Activated naive CD4-positive, alpha-beta T cell treated with anti-CD3 and anti-CD28 coated beads, Interleukin-2, amount 10 ng/mL, durations not matched to agents 7 days and 5 days (primary cell): ENCODE measurements around the gene GALNT7.

Experiments used
- CTCF ChIA-PET: fragments of 350-600 bp; sonication (Branson Sonifier 250); formaldehyde crosslinking; loops from one replicate; lab custom pipeline; 2021; ENCODE audit warnings: antibody characterized with exemption; lab: Charles Lee
- DNase-seq: peaks from one replicate; pipeline ENCODE4 v3.0.0-alpha.2; 2020
- H3K27ac Mint-ChIP-seq: one replicate; pipeline ENCODE4 v1.8.0; 2021; ENCODE audit warnings: mild to moderate bottlenecking, moderate library complexity, mixed read lengths
- H3K27me3 Mint-ChIP-seq: one replicate; pipeline ENCODE4 v1.8.0; 2021; ENCODE audit warnings: mild to moderate bottlenecking, mixed read lengths
- H3K36me3 Mint-ChIP-seq: one replicate; pipeline ENCODE4 v1.8.0; 2021; ENCODE audit warnings: mixed read lengths
- H3K4me1 Mint-ChIP-seq: one replicate; pipeline ENCODE4 v1.8.0; 2021; ENCODE audit warnings: mixed read lengths
- H3K4me3 Mint-ChIP-seq: one replicate; pipeline ENCODE4 v1.8.0; 2021; ENCODE audit warnings: mild to moderate bottlenecking, moderate library complexity, mixed read lengths
- H3K9me3 Mint-ChIP-seq: one replicate; pipeline ENCODE4 v1.8.0; 2021; ENCODE audit warnings: mixed read lengths

Gene GALNT7

DNA sequence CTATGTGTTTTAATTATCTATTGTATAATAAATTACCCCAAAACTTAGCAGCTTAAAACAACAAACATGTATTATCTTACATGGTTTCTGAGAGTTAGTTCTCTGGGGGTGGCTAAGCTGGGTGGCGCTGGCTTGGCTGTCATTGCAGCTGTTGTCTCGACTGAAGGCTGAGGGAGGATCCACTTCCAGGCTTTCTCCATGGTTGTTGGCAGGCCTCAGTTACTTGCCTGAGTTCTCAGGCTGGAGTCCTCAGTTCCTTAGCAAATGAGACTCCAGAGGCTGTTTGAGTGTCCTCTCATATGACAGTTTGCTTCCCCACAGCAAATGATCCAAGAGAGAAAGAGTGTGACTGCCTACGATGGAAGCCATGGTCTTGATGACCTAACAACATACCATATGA lies 23.5 kb upstream of the GALNT7 start:
- Mint-ChIP-seq H3K4me3 (no peak overlapping the region), H3K9me3 (no peaks in the 10 kb centered on the region), H3K27me3 (no peaks in the 10 kb centered on the region), H3K4me1 (no peaks in the 10 kb centered on the region), H3K36me3 (no peaks in the 10 kb centered on the region), H3K27ac (no peak overlapping the region)
- CTCF ChIA-PET: no interaction called here
- DNase-seq: no peak

GRCh38 chr4:173146456-173146855 lies 22.2 kb upstream of the GALNT7 start:
- no peaks in the 10 kb centered on the region for H3K9me3 Mint-ChIP-seq
- DNase-seq: no peak
- H3K4me3 Mint-ChIP-seq: no peak overlapping the region
- H3K27ac Mint-ChIP-seq: no peak overlapping the region
- H3K36me3 Mint-ChIP-seq: no peaks in the 10 kb centered on the region
- no peaks in the 10 kb centered on the region for H3K27me3 Mint-ChIP-seq
- H3K4me1 Mint-ChIP-seq: no peaks in the 10 kb centered on the region
- CTCF ChIA-PET: no interaction called here

- Mint-ChIP-seq H3K9me3 (no peaks in the 10 kb centered on the region), H3K4me3 (no peak overlapping the region), H3K27me3 (no peaks in the 10 kb centered on the region), H3K4me1 (no peaks in the 10 kb centered on the region), H3K27ac (no peak overlapping the region), H3K36me3 (no peaks in the 10 kb centered on the region)
- CTCF ChIA-PET: no interaction called here
- no peak for DNase-seq
Measured at GRCh38 chr4:173151496-173151895, 17.1 kb upstream of the GALNT7 start.

DNA sequence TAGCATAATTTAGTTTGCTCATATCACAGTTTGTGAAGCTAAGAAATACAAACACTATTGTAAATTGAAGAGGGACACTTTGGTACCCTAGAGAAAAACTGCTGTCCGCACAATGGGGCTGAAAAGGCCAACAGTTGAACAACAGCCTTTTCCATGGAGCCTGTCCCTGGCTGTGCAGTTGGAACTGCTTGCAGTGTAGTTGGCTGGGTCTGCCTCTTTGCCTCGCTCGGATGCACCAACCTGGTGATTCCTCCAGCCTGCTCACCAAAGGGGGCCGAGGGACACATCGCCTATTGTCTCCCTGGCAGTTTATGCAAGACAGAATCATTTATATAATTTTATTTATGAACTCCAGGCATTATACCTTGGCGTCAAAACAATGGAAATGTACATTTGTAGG lies 16.5 kb upstream of the GALNT7 start:
- H3K4me1 Mint-ChIP-seq: no peaks in the 10 kb centered on the region
- CTCF ChIA-PET: no interaction called here
- H3K27me3 Mint-ChIP-seq: no peaks in the 10 kb centered on the region
- no peaks in the 10 kb centered on the region for H3K9me3 Mint-ChIP-seq
- no peak overlapping the region for H3K27ac Mint-ChIP-seq
- no peaks in the 10 kb centered on the region for H3K36me3 Mint-ChIP-seq
- no peak overlapping the region for H3K4me3 Mint-ChIP-seq
- DNase-seq: no peak

- CTCF ChIA-PET: no interaction called here
- Mint-ChIP-seq H3K36me3 (no peaks in the 10 kb centered on the region), H3K9me3 (no peaks in the 10 kb centered on the region), H3K4me3 (no peak overlapping the region), H3K27ac (no peak overlapping the region), H3K27me3 (no peaks in the 10 kb centered on the region), H3K4me1 (no peaks in the 10 kb centered on the region)
- no peak for DNase-seq
Measured at GRCh38 chr4:173153445-173153844, 15.2 kb upstream of the GALNT7 start.

DNA sequence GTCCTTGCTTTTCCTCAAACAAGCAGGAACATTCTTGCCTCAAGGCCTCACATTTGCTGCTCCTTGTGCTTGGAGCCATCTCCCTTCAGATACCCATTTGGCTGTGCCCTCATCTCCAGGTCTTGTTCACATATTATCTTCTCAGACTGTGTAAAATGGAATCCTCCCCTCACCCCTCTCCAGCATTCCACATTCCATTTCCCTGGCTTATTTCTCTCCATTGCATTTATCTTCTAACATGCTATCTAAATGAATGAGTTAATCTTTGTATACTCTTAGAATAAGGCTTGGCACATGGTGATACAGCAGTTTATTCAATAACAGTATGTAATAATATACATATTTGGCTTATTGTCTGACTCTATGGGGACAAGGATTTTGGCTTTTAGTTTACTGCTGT lies 8.8 kb upstream of the GALNT7 start:
- H3K27ac Mint-ChIP-seq: no peak overlapping the region
- CTCF ChIA-PET: no interaction called here

DNA sequence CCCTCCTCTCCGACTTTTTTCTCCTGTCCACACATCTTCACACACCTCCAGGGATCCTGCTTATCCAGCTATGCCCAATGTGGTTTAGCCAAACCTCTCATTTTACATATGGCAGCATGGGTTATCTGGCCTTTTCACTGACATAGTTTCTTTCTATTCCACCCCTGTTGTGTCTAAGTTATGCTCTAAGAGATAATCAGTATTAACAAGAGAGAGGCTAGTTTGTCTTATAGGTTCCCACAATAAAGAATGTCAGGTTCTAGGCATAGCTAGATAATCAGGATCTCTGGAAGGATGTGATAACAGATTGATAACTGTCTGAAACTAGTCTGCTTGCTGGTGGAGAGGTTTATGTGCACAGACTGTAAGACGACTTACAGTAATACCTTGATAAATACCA lies 7.7 kb upstream of the GALNT7 start:
- no peak for DNase-seq
- Mint-ChIP-seq H3K4me3 (no peak overlapping the region), H3K4me1 (peaks cover 10% of the 10 kb centered on the region), H3K36me3 (peaks cover 3% of the 10 kb centered on the region), H3K9me3 (no peaks in the 10 kb centered on the region), H3K27me3 (no peaks in the 10 kb centered on the region), H3K27ac (no peak overlapping the region)
- CTCF ChIA-PET: no interaction called here

More for the DNA sequence above, 8.8 kb upstream of the GALNT7 start:
- Mint-ChIP-seq H3K9me3 (no peaks in the 10 kb centered on the region), H3K27me3 (no peaks in the 10 kb centered on the region), H3K4me3 (no peak overlapping the region), H3K36me3 (peaks cover 1% of the 10 kb centered on the region), H3K4me1 (no peaks in the 10 kb centered on the region)
- DNase-seq: no peak

- peaks cover 3% of the 10 kb centered on the region for H3K36me3 Mint-ChIP-seq
- H3K4me3 Mint-ChIP-seq: no peak overlapping the region
- no peak overlapping the region for H3K27ac Mint-ChIP-seq
- H3K27me3 Mint-ChIP-seq: no peaks in the 10 kb centered on the region
- CTCF ChIA-PET: no interaction called here
- H3K4me1 Mint-ChIP-seq: peaks cover 15% of the 10 kb centered on the region
- no peaks in the 10 kb centered on the region for H3K9me3 Mint-ChIP-seq
- DNase-seq: no peak
Measured at GRCh38 chr4:173161311-173161710, 7.3 kb upstream of the GALNT7 start.

- Mint-ChIP-seq H3K4me3 (no peak overlapping the region), H3K27ac (peak overlapping the region; percentile 59), H3K36me3 (peaks cover 8% of the 10 kb centered on the region), H3K4me1 (peaks cover 39% of the 10 kb centered on the region), H3K9me3 (no peaks in the 10 kb centered on the region), H3K27me3 (no peaks in the 10 kb centered on the region)
- no peak for DNase-seq
- CTCF ChIA-PET: interaction anchor here (1.1 to 1.6 kb wide), 2 partner anchors 136 to 152 kb away, joined by 3 to 5 read pairs; no protein-coding TSS in a partner anchor
Measured at GRCh38 chr4:173165706-173166105, 2.9 kb upstream of the GALNT7 start.

GRCh38 chr4:173166491-173166890 lies 2.1 kb upstream of the GALNT7 start:
- peaks cover 8% of the 10 kb centered on the region for H3K36me3 Mint-ChIP-seq
- H3K27ac Mint-ChIP-seq: no peak overlapping the region
- H3K4me3 Mint-ChIP-seq: no peak overlapping the region
- H3K27me3 Mint-ChIP-seq: no peaks in the 10 kb centered on the region
- no peaks in the 10 kb centered on the region for H3K9me3 Mint-ChIP-seq
- CTCF ChIA-PET: interaction anchor here (1.0 to 1.1 kb wide), 2 partner anchors 135 to 143 kb away, joined by 3 read pairs; no protein-coding TSS in a partner anchor
- no peak for DNase-seq
- peaks cover 47% of the 10 kb centered on the region for H3K4me1 Mint-ChIP-seq

- Mint-ChIP-seq H3K4me3 (peak overlapping the region; percentile 96), H3K36me3 (peaks cover 8% of the 10 kb centered on the region), H3K27ac (peak overlapping the region; percentile 93), H3K27me3 (no peaks in the 10 kb centered on the region), H3K9me3 (no peaks in the 10 kb centered on the region), H3K4me1 (peaks cover 54% of the 10 kb centered on the region)
- DNase-seq: peak; percentile 49
- CTCF ChIA-PET: no interaction called here
Measured at GRCh38 chr4:173167758-173168395, 734 bp upstream of the GALNT7 start.

DNA sequence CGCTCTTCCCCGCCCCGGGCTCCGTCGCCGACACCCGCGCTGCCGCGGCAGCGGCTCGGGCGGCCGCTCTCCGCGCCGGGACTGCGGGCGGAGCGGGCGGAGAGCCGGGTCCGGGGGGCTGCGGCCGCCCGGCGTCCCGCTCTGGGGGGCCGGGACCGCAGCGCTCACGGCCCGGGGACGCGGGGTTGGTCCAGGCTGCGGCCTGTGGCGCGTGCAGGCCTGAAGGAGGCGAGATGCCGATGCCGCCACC lies 492 bp downstream of the GALNT7 start:
- Mint-ChIP-seq H3K27ac (no peak overlapping the region), H3K9me3 (no peaks in the 10 kb centered on the region), H3K4me3 (no peak overlapping the region), H3K4me1 (peaks cover 61% of the 10 kb centered on the region), H3K36me3 (peaks cover 6% of the 10 kb centered on the region), H3K27me3 (no peaks in the 10 kb centered on the region)
- CTCF ChIA-PET: interaction anchor here (1.1 to 2.3 kb wide), 3 partner anchors 17 to 155 kb away, joined by 4 to 7 read pairs (median 4); no protein-coding TSS in a partner anchor
- DNase-seq: no peak

GRCh38 chr4:173169428-173170181 lies 994 bp downstream of the GALNT7 start:
- no peaks in the 10 kb centered on the region for H3K27me3 Mint-ChIP-seq
- H3K27ac Mint-ChIP-seq: peak overlapping the region; percentile 82
- peak overlapping the region; percentile 84 for H3K4me3 Mint-ChIP-seq
- H3K9me3 Mint-ChIP-seq: no peaks in the 10 kb centered on the region
- peaks cover 6% of the 10 kb centered on the region for H3K36me3 Mint-ChIP-seq
- peak; percentile 76 for DNase-seq
- CTCF ChIA-PET: interaction anchor here (1.1 to 2.3 kb wide), 4 partner anchors 17 to 156 kb away, joined by 4 to 7 read pairs (median 4); no protein-coding TSS in a partner anchor
- H3K4me1 Mint-ChIP-seq: peaks cover 63% of the 10 kb centered on the region

- Mint-ChIP-seq H3K27me3 (no peaks in the 10 kb centered on the region), H3K4me3 (peak overlapping the region; percentile 84), H3K9me3 (no peaks in the 10 kb centered on the region), H3K36me3 (peaks cover 6% of the 10 kb centered on the region), H3K27ac (peak overlapping the region; percentile 82), H3K4me1 (peaks cover 59% of the 10 kb centered on the region)
- DNase-seq: no peak
- CTCF ChIA-PET: interaction anchor here (1.1 to 2.3 kb wide), 4 partner anchors 16 to 142 kb away, joined by 4 to 7 read pairs (median 4); no protein-coding TSS in a partner anchor
Measured at GRCh38 chr4:173170182-173170778, 1.7 kb downstream of the GALNT7 start.
